GM23338 (cell line): ENCODE data around the gene RINT1. TPM values are rescaled to one million over a fixed set of nuclear protein-coding genes. Genes with fewer than 3 reads are reported as not detected.
"Not testable (repeated sequence)": the region's sequence is repeated elsewhere in the genome, so short reads cannot be mapped to it uniquely, and the experiment has no call there.

Experiments used
- ATAC-seq: fragments of 200-7000 bp; cut with Tn5 transposase; 3 replicates; pipeline ENCODE4 v1.9.1; 2020
- DNase-seq: peaks from one replicate; pipeline ENCODE4 v3.0.0-alpha.2; 2015; ENCODE audit warnings: low spot score
- H2AFZ ChIP-seq: fragments of 200-600 bp; sonication (generic); 2 replicates; pipeline ENCODE4 v1.8.0; 2016; ENCODE audit warnings: antibody characterized with exemption, mild to moderate bottlenecking, moderate library complexity
- H3F3A ChIP-seq: fragments of 200-600 bp; sonication (generic); replicated peaks from 2 replicates; pipeline ENCODE4 v1.8.0; 2017; ENCODE audit warnings: antibody characterized with exemption, mixed run types, low read depth
- H3K27ac ChIP-seq: fragments of 200-600 bp; sonication (generic); 2 replicates; pipeline ENCODE4 v1.6.1; 2016; ENCODE audit warnings: low read depth
- H3K27me3 ChIP-seq: fragments of 200-600 bp; sonication (generic); 2 replicates; pipeline ENCODE4 v1.8.0; 2016; ENCODE audit warnings: mild to moderate bottlenecking, mixed run types, moderate library complexity; ENCODE audit not compliant: insufficient read depth
- H3K36me3 ChIP-seq: fragments of 200-600 bp; sonication (generic); 2 replicates; pipeline ENCODE4 v1.8.0; 2016; ENCODE audit warnings: mild to moderate bottlenecking; ENCODE audit not compliant: insufficient read depth
- H3K4me1 ChIP-seq: fragments of 200-600 bp; sonication (generic); 2 replicates; pipeline ENCODE4 v1.8.0; 2016; ENCODE audit warnings: mild to moderate bottlenecking, moderate library complexity; ENCODE audit not compliant: insufficient read depth
- H3K4me2 ChIP-seq: fragments of 200-600 bp; sonication (generic); 2 replicates; pipeline ENCODE4 v1.7.1; 2017; ENCODE audit warnings: mixed run types
- H3K4me3 ChIP-seq: fragments of 200-600 bp; sonication (generic); 2 replicates; pipeline ENCODE4 v1.6.1; 2016; ENCODE audit warnings: mixed run types
- H3K79me2 ChIP-seq: fragments of 200-600 bp; sonication (generic); replicated peaks from 2 replicates; pipeline ENCODE4 v1.8.0; 2017; ENCODE audit warnings: mild to moderate bottlenecking; ENCODE audit not compliant: insufficient read depth
- H3K9me2 ChIP-seq: fragments of 200-600 bp; sonication (generic); 2 replicates; pipeline ENCODE4 v1.8.0; 2017; ENCODE audit not compliant: insufficient read depth
- H4K20me1 ChIP-seq: fragments of 200-600 bp; sonication (generic); replicated peaks from 2 replicates; pipeline ENCODE4 v1.8.0; 2017; ENCODE audit warnings: mild to moderate bottlenecking; ENCODE audit not compliant: insufficient read depth
- H3K27ac Mint-ChIP-seq: 2 replicates; pipeline ENCODE4 v1.8.0; 2020; ENCODE audit warnings: inconsistent platforms, mild to moderate bottlenecking, moderate library complexity, mixed read lengths
- H3K27me3 Mint-ChIP-seq: 3 replicates; pipeline ENCODE4 v1.8.0; 2022; ENCODE audit warnings: low read depth, mild to moderate bottlenecking, moderate library complexity, mixed read lengths, inconsistent platforms; ENCODE audit not compliant: insufficient read depth, poor library complexity
- H3K36me3 Mint-ChIP-seq: 3 replicates; pipeline ENCODE4 v1.8.0; 2021; ENCODE audit warnings: low read depth, mild to moderate bottlenecking, inconsistent platforms, moderate library complexity, mixed read lengths
- H3K4me1 Mint-ChIP-seq: 3 replicates; pipeline ENCODE4 v1.8.0; 2020; ENCODE audit warnings: mild to moderate bottlenecking, inconsistent platforms, mixed read lengths
- H3K4me3 Mint-ChIP-seq: 3 replicates; pipeline ENCODE4 v1.8.0; 2021; ENCODE audit warnings: moderate library complexity, mild to moderate bottlenecking, inconsistent platforms, mixed read lengths
- H3K9me3 Mint-ChIP-seq: 3 replicates; pipeline ENCODE4 v1.8.0; 2020; ENCODE audit warnings: moderate library complexity, mild to moderate bottlenecking, inconsistent platforms, mixed read lengths
- CREB1 ChIP-seq: fragments of 250-450 bp; sonication (Bioruptor Pico); IDR thresholded peaks from 2 replicates; pipeline ENCODE4 v1.5.0; 2020; ENCODE audit warnings: low read depth, mild to moderate bottlenecking, moderate library complexity
- CTCF ChIP-seq, 2 experiments: fragments of 200-600 bp in 1 of 2; sonication (generic) in 1 of 2; conservative IDR thresholded peaks; 2 replicates each; pipeline versions ENCODE4 v1.5.1 to v1.6.1; 2016 to 2017; ENCODE audit warnings: antibody characterized with exemption in 2 of 2, low read depth in 2 of 2, mild to moderate bottlenecking in 2 of 2, moderate library complexity in 1 of 2
- ETS1 ChIP-seq: IDR thresholded peaks from 2 replicates; pipeline ENCODE4 v1.6.1; 2016; ENCODE audit warnings: antibody characterized with exemption
- EZH2 ChIP-seq: fragments of 200-600 bp; sonication (generic); IDR thresholded peaks from one replicate; pipeline ENCODE4 v1.8.0; 2017; ENCODE audit warnings: antibody characterized with exemption, mild to moderate bottlenecking, low read depth; ENCODE audit not compliant: unreplicated experiment
- EZH2phosphoT487 ChIP-seq: fragments of 200-600 bp; sonication (generic); IDR thresholded peaks from one replicate; pipeline ENCODE4 v1.8.1; 2018; ENCODE audit warnings: antibody characterized with exemption; ENCODE audit not compliant: unreplicated experiment
- JUNB ChIP-seq: IDR thresholded peaks from one replicate; pipeline ENCODE4 v1.6.1; 2016; ENCODE audit warnings: antibody characterized with exemption; ENCODE audit not compliant: unreplicated experiment
- NANOG ChIP-seq: IDR thresholded peaks from 2 replicates; pipeline ENCODE4 v1.6.1; 2016; ENCODE audit warnings: antibody characterized with exemption, borderline replicate concordance
- POLR2AphosphoS5 ChIP-seq: IDR thresholded peaks from 2 replicates; pipeline ENCODE4 v1.6.1; 2016; ENCODE audit warnings: antibody characterized with exemption, low read depth
- STAT1 ChIP-seq: IDR thresholded peaks from one replicate; pipeline ENCODE4 v1.6.1; 2016; ENCODE audit warnings: antibody characterized with exemption; ENCODE audit not compliant: unreplicated experiment
- ZNF114 ChIP-seq: fragments of 250-450 bp; sonication (Bioruptor Pico); IDR thresholded peaks from 2 replicates; pipeline ENCODE4 v1.5.0; 2020; ENCODE audit warnings: mild to moderate bottlenecking, moderate library complexity
- ZNF331 ChIP-seq: fragments of 250-450 bp; sonication (Bioruptor Pico); IDR thresholded peaks from 2 replicates; pipeline ENCODE4 v1.5.0; 2020; ENCODE audit warnings: low read depth, mild to moderate bottlenecking, moderate library complexity
- polyA plus RNA-seq: library from polyadenylated mRNA; unstranded; fragments of >200 nt; fragmentation: Nextera tagmentation; extraction: Ambion mirVana; gene quantifications from 2 replicates; pipeline ENCODE4 v1.2.1, GENCODE V29; 2016
- total RNA-seq: library from RNA; depleted of rRNA; stranded (reverse); fragments of >200 nt; shearing (Covaris generic); gene quantifications from 2 replicates; pipeline ENCODE4 v1.2.3, GENCODE V29; 2014
- TF ChIP-seq, protein P1 (sequence below): IDR thresholded peaks from one replicate; pipeline ENCODE4 v1.6.1; 2018; ENCODE audit warnings: antibody characterized with exemption; ENCODE audit not compliant: unreplicated experiment

The RINT1 gene
- total and polyA plus RNA-seq, 2 experiments from 2014 or later: 18.5 to 31.2 TPM

DNA sequence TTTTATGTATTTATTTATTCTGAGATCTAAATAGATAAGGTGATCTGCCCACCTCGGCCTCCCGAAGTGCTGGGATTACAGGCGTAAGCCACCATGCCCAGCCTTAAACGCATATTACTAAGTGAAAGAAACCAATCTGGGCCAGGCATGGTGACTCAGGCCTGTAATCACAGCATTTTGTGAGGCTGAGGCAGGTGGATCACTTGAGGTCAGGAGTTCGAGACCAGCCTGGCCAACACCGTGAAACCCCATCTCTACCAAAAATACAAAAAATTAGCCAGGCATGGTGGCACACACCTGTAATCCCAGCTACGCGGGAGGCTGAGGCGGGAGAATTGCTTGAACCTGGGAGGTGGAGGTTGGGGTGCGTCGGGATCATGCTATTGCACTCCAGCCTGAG is 7.6 kb upstream of the RINT1 start:
- H2AFZ ChIP-seq, H3K9me3 Mint-ChIP-seq, H3F3A ChIP-seq, H3K4me1 Mint-ChIP-seq, H3K4me3 ChIP-seq, H3K4me2 ChIP-seq, H3K27me3 ChIP-seq, H3K27ac ChIP-seq, H3K9me2 ChIP-seq, H3K27ac Mint-ChIP-seq, H3K36me3 ChIP-seq, H4K20me1 ChIP-seq, DNase-seq, H3K4me1 ChIP-seq, ATAC-seq, H3K4me3 Mint-ChIP-seq: not testable (repeated sequence)
- Mint-ChIP-seq H3K36me3 (peaks cover 16% of the 10 kb centered on the region), H3K27me3 (peaks cover 10% of the 10 kb centered on the region)
- peaks cover 22% of the 10 kb centered on the region for H3K79me2 ChIP-seq

DNA sequence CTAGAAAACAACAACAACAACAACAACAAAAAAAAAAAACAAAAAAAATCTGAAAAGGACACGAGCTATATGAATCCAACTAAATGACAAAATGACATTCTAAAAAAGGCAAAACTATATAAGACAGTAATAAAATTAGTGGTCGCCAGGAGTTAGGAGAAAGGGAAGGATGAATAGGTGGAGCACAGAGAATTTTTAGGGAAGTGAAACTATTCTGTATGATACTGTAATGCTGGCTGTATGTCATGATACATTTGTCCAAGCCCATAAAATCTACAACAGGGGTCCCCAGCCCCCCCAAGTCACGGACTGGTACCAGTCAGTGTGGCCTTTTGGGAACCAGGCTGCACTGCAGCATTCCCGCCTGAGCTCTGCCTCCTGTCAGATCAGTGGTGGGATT is 7.2 kb upstream of the RINT1 start:
- Mint-ChIP-seq H3K36me3 (peaks cover 11% of the 10 kb centered on the region; the same call in 2 of the 3 replicates), H3K27ac (no peak overlapping the region)
- TF ChIP-seq ZNF331 (CRISPR knock-in tag) (no peak), EZH2 (no peak), EZH2phosphoT487 (no peak), ETS1 (no peak), CTCF (conservative IDR thresholded peaks at IDR 0.05; ENCODE audit: low read depth in 2 of 2) (no peak), JUNB (no peak), CREB1 (no peak), STAT1 (no peak), POLR2AphosphoS5 (no peak), ZNF114 (no peak), NANOG (no peak)
- TF ChIP-seq, protein P1, sequence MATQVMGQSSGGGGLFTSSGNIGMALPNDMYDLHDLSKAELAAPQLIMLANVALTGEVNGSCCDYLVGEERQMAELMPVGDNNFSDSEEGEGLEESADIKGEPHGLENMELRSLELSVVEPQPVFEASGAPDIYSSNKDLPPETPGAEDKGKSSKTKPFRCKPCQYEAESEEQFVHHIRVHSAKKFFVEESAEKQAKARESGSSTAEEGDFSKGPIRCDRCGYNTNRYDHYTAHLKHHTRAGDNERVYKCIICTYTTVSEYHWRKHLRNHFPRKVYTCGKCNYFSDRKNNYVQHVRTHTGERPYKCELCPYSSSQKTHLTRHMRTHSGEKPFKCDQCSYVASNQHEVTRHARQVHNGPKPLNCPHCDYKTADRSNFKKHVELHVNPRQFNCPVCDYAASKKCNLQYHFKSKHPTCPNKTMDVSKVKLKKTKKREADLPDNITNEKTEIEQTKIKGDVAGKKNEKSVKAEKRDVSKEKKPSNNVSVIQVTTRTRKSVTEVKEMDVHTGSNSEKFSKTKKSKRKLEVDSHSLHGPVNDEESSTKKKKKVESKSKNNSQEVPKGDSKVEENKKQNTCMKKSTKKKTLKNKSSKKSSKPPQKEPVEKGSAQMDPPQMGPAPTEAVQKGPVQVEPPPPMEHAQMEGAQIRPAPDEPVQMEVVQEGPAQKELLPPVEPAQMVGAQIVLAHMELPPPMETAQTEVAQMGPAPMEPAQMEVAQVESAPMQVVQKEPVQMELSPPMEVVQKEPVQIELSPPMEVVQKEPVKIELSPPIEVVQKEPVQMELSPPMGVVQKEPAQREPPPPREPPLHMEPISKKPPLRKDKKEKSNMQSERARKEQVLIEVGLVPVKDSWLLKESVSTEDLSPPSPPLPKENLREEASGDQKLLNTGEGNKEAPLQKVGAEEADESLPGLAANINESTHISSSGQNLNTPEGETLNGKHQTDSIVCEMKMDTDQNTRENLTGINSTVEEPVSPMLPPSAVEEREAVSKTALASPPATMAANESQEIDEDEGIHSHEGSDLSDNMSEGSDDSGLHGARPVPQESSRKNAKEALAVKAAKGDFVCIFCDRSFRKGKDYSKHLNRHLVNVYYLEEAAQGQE: no peak

More for the DNA sequence above, 7.2 kb upstream of the RINT1 start:
- ATAC-seq (no peak), DNase-seq (no peak)
- H3K27me3 ChIP-seq: 0 out of 2 replicates have a peak, but pooled peaks cover 5% of the 10 kb centered on the region
- H4K20me1 ChIP-seq: peaks cover under 1% of the 10 kb centered on the region
- H3K4me1 ChIP-seq: 0 out of 2 replicates have a peak, but pooled peaks cover 5% of the 10 kb centered on the region
- no peaks in the 10 kb centered on the region for H3K36me3 ChIP-seq
- H3K27me3 Mint-ChIP-seq: peaks cover 12% of the 10 kb centered on the region
- no peaks in the 10 kb centered on the region for H3F3A ChIP-seq
- H3K9me2 ChIP-seq: no peaks in the 10 kb centered on the region
- H3K79me2 ChIP-seq: peaks cover 18% of the 10 kb centered on the region
- H3K9me3 Mint-ChIP-seq: peaks cover 6% of the 10 kb centered on the region; the same call in 2 of the 3 replicates
- H2AFZ ChIP-seq: no peak overlapping the region
- H3K27ac ChIP-seq: no peak overlapping the region
- H3K4me2 ChIP-seq: no peak overlapping the region
- H3K4me3 Mint-ChIP-seq: no peak overlapping the region
- peaks cover 5% of the 10 kb centered on the region; the same call in 2 of the 3 replicates for H3K4me1 Mint-ChIP-seq
- no peak overlapping the region for H3K4me3 ChIP-seq
